K562 (cell line): ENCODE measurements around the gene LGALS3BP. TPM values are rescaled to one million over a fixed set of nuclear protein-coding genes. Genes with fewer than 3 reads are reported as not detected.
A peak's percentile ranks its signal among the peaks of the same experiment; 100 is the strongest.

Experiments used
- ATAC-seq: fragments of 200-7000 bp; cut with Tn5 transposase; 3 replicates; pipeline ENCODE4 v1.9.1; 2020; ENCODE audit warnings: moderate library complexity
- BruUV-seq: library from RNA; stranded (reverse); fragments of 400-500 nt; replicated peaks from 2 replicates; lab custom pipeline; 2021; lab: Mats Ljungman, UMichigan
- CTCF ChIA-PET: fragments of 300-600 bp; formaldehyde crosslinking; extraction: SDS; loops from one replicate; lab custom pipeline; 2021; ENCODE audit warnings: low intra/inter-chr PET ratio; lab: Yijun Ruan, JAX
- POLR2A ChIA-PET: fragments of 300-600, 350-650 bp; sonication (Branson Sonifier 250); formaldehyde crosslinking; extraction: SDS; loops from one replicate; lab custom pipeline; 2021; ENCODE audit warnings: antibody characterized with exemption, inconsistent platforms; lab: Yijun Ruan, JAX
- DNase-seq, 4 experiments: peaks; one replicate each; pipeline versions ENCODE4 v3.0.0 to v3.0.0-alpha.2; 2011 to 2018; ENCODE audit warnings: low spot score in 3 of 4, mixed read lengths in 3 of 4; ENCODE audit errors: extremely low read depth in 1 of 4
- FAIRE-seq: peaks from 2 replicates; lab custom pipeline; 2011; peaks lifted over from hg19 to GRCh38; lab: Jason Lieb, UNC
- H2AFZ ChIP-seq: 2 replicates; pipeline ENCODE4 v1.6.0; 2011; ENCODE audit warnings: low read depth, low read length, control low read depth, inconsistent platforms
- H3K27ac ChIP-seq: fragments of 200-600 bp; 3 replicates; pipeline ENCODE4 v1.8.0; 2011; ENCODE audit warnings: low read depth, mild to moderate bottlenecking, control low read depth, inconsistent platforms, low read length, moderate library complexity, mixed read lengths; ENCODE audit errors: extremely low read depth
- H3K27me3 ChIP-seq, 2 experiments: fragments of 300-600 bp in 1 of 2; 2 replicates in 1 of 2; 3 replicates in 1 of 2; pipeline versions ENCODE4 v1.6.0 to v1.8.0; 2011; ENCODE audit warnings: inconsistent platforms in 2 of 2, low read length in 2 of 2, mild to moderate bottlenecking in 1 of 2, mixed read lengths in 1 of 2, moderate library complexity in 1 of 2; ENCODE audit not compliant: control insufficient read depth in 2 of 2, insufficient read depth in 2 of 2
- H3K36me3 ChIP-seq: fragments of 300-600 bp; 3 replicates; pipeline ENCODE4 v1.8.0; 2011; ENCODE audit warnings: mild to moderate bottlenecking, low read length, inconsistent platforms; ENCODE audit not compliant: control insufficient read depth, insufficient read depth
- H3K4me1 ChIP-seq, 2 experiments: fragments of 200-600 bp in 1 of 2; replicated peaks in 1 of 2; 2 replicates in 1 of 2; 3 replicates in 1 of 2; pipeline versions ENCODE4 v1.5.1 to v1.8.0; 2011; ENCODE audit warnings: inconsistent platforms in 2 of 2, low read length in 2 of 2, mild to moderate bottlenecking in 1 of 2, mixed read lengths in 1 of 2, moderate library complexity in 1 of 2; ENCODE audit not compliant: control insufficient read depth in 2 of 2, insufficient read depth in 2 of 2
- H3K4me2 ChIP-seq: 2 replicates; pipeline ENCODE4 v1.6.1; 2011; ENCODE audit warnings: low read length, control low read depth, inconsistent platforms, mixed read lengths; ENCODE audit not compliant: insufficient read depth
- H3K4me3 ChIP-seq: fragments of 200-600 bp; sonication (generic), shearing (Covaris generic); 2 replicates; pipeline ENCODE4 v1.5.1; 2016; ENCODE audit warnings: control low read depth, inconsistent platforms
- H3K79me2 ChIP-seq: fragments of 200-600 bp; 3 replicates; pipeline ENCODE4 v1.8.0; 2011; ENCODE audit warnings: low read length, inconsistent platforms; ENCODE audit not compliant: control insufficient read depth, insufficient read depth
- H3K9ac ChIP-seq, 2 experiments: 2 replicates each; pipeline versions ENCODE4 v1.6.0 to v1.6.1; 2011; ENCODE audit warnings: low read depth in 2 of 2, low read length in 2 of 2, control low read depth in 1 of 2, inconsistent platforms in 1 of 2, mild to moderate bottlenecking in 1 of 2, mixed read lengths in 1 of 2; ENCODE audit not compliant: insufficient read depth in 1 of 2
- H3K9me1 ChIP-seq: one replicate; pipeline ENCODE4 v1.6.0; 2011; ENCODE audit warnings: inconsistent platforms, mild to moderate bottlenecking, low read length, moderate library complexity; ENCODE audit not compliant: control insufficient read depth, insufficient read depth
- H3K9me3 ChIP-seq: replicated peaks from 2 replicates; pipeline ENCODE4 v1.5.1; 2011; ENCODE audit warnings: low read depth, low read length, inconsistent platforms; ENCODE audit not compliant: control insufficient read depth, insufficient read depth
- H4K20me1 ChIP-seq: replicated peaks from 2 replicates; pipeline ENCODE4 v1.6.1; 2011; ENCODE audit warnings: low read length, inconsistent platforms, mixed read lengths; ENCODE audit not compliant: control insufficient read depth, insufficient read depth
- ETV1 ChIP-seq: fragments of 450-650 bp; conservative IDR thresholded peaks from 2 replicates; pipeline ENCODE4 v1.6.1; 2016; ENCODE audit warnings: missing genetic modification characterization, control low read depth, low read depth, missing compliant biosample characterization
- GTF2F1 ChIP-seq: IDR thresholded peaks from 2 replicates; pipeline ENCODE4 v1.6.1; 2011; ENCODE audit warnings: low read depth, low read length, improper control_type of control experiment
- MAX ChIP-seq: sonication (generic); formaldehyde crosslinking; IDR thresholded peaks from 2 replicates; pipeline ENCODE4 v1.9.0; 2022; ENCODE audit warnings: mild to moderate bottlenecking, missing genetic modification reagents
- NRF1 ChIP-seq, 2 experiments: fragments of 450-650 bp; IDR thresholded peaks in 1 of 2; conservative IDR thresholded peaks in 1 of 2; 2 replicates each; pipeline ENCODE4 v1.6.1; 2014; ENCODE audit warnings: mild to moderate bottlenecking in 2 of 2
- POLR2B ChIP-seq: fragments of 450-650 bp; IDR thresholded peaks from 2 replicates; pipeline ENCODE4 v1.6.1; 2018; ENCODE audit warnings: low read depth; ENCODE audit not compliant: partially characterized antibody
- PPARD ChIP-seq: fragments of 250-450 bp; sonication (Bioruptor Pico); IDR thresholded peaks from 2 replicates; pipeline ENCODE4 v1.8.0; 2022; ENCODE audit warnings: inconsistent platforms, mild to moderate bottlenecking, moderate library complexity
- SRSF7 ChIP-seq: fragments of 200-400 bp; formaldehyde crosslinking; optimal IDR thresholded peaks from 2 replicates; pipeline ENCODE3; 2017; ENCODE audit warnings: mild to moderate bottlenecking, low read depth, low read length
- TFAP4 ChIP-seq: sonication (generic); formaldehyde crosslinking; IDR thresholded peaks from 2 replicates; pipeline ENCODE4 v1.8.0; 2022; ENCODE audit warnings: missing genetic modification reagents, mild to moderate bottlenecking, moderate library complexity, borderline replicate concordance
- ZNF133 ChIP-seq: fragments of 250-450 bp; sonication (Bioruptor Pico); IDR thresholded peaks from 2 replicates; pipeline ENCODE4 v1.4.0; 2020; ENCODE audit warnings: mild to moderate bottlenecking
- ZNF766 ChIP-seq: fragments of 200-800 bp; sonication (Bioruptor generic); conservative IDR thresholded peaks from 2 replicates; pipeline ENCODE4 v1.6.1; 2016; ENCODE audit warnings: missing genetic modification characterization, missing compliant biosample characterization
- WGBS: fragments of 100-300 bp; shearing (Covaris generic); methylation state at CpG from one replicate; pipeline ENCODE4 v1.1.6; 2016; ENCODE audit warnings: low coverage, mixed read lengths; ENCODE audit not compliant: insufficient coverage; ENCODE audit errors: missing lambda C conversion rate; 5-methylcytosine and 5-hydroxymethylcytosine counted together
- in situ Hi-C: fragments of 300-500 bp; cut with MboI; formaldehyde crosslinking; loops from 4 replicates; pipeline ENCODE4 v1.15.0; 2018; ENCODE audit warnings: inconsistent platforms, mixed read lengths
- intact Hi-C: fragments of 100-400 bp; cut with micrococcal nuclease; formaldehyde crosslinking; loops from 2 replicates; pipeline ENCODE4 v1.14.2; 2022
- polyA plus RNA-seq, 8 experiments: library from polyadenylated mRNA; depleted of rRNA in 4 of 8; stranded (reverse) in 5 of 8; unstranded in 3 of 8; fragments of >200 nt; fragmentation: Nextera tagmentation in 2 of 8; fragmentation: Illumina TruSeq in 1 of 8; extraction: Ambion mirVana in 2 of 8; extraction: Trizol in 1 of 8; gene quantifications; 2 replicates each; pipeline versions ENCODE4 v1.2.1 to v1.2.3, GENCODE V29; 2011 to 2014; ENCODE audit warnings: inconsistent platforms in 1 of 8, missing spikeins in 1 of 8
- total RNA-seq, 7 experiments: library from RNA; depleted of rRNA in 6 of 7; stranded (reverse); fragments of >200 nt in 6 of 7; fragmentation: Illumina TruSeq in 2 of 7; extraction: Trizol in 2 of 7; gene quantifications; 2 replicates each; pipeline versions ENCODE4 v1.2.1 to v1.2.3, GENCODE V29; 2011 to 2021; ENCODE audit warnings: low replicate concordance in 1 of 7

LGALS3BP gene
- total and polyA plus RNA-seq, 9 of the 15 experiments (the other 6 are each of a cell fraction or from before 2014, with no cell fraction given): 0.39 to 5.3 (median 3.2) TPM

GRCh38 chr17:78937561-78937960 lies 42.2 kb downstream of the LGALS3BP start:
- Histone ChIP-seq H4K20me1 (0 out of 2 replicates have a peak, but pooled peaks cover 12% of the 10 kb centered on the region), H3K27me3 (peaks cover 41 to 70% of the 10 kb centered on the region in 2 experiments; a peak in 4 of 5 replicates), H3K79me2 (no peaks in the 10 kb centered on the region), H3K9ac (no peak overlapping the region), H3K27ac (no peak overlapping the region), H3K9me1 (no peaks in the 10 kb centered on the region), H2AFZ (no peak overlapping the region), H3K4me3 (no peak overlapping the region), H3K4me2 (peak overlapping the region; percentile 24; the same call in 1 of the 2 replicates), H3K36me3 (no peaks in the 10 kb centered on the region), H3K4me1 (peaks cover 3 to 16% of the 10 kb centered on the region in 2 experiments; a peak in 3 of 5 replicates), H3K9me3 (no peaks in the 10 kb centered on the region)
- intact Hi-C loops (no loop called here), in situ Hi-C loops (no loop called here)
- WGBS: 2% methylated on average over 11 of the region's 11 CpGs
- ATAC-seq (peak; percentile 73), DNase-seq (peak; percentile 41 to 50 (median 47)), FAIRE-seq (no peak)
- ChIA-PET CTCF (no interaction called here), POLR2A (interaction anchor here (0.6 to 1.0 kb wide), 2 partner anchors 22 to 835 kb away, joined by 3 to 4 read pairs; no protein-coding TSS in a partner anchor)
- TF ChIP-seq GTF2F1 (no peak), NRF1 (conservative IDR thresholded peaks at IDR 0.05 in 1 of 2, IDR thresholded peaks at IDR 0.05 in 1 of 2) (peak; percentile 90 to 92), POLR2B (no peak), ZNF133 (CRISPR knock-in tag) (no peak), ZNF766 (CRISPR knock-in tag) (peak; percentile 95), MAX (CRISPR knock-in tag) (peak; percentile 23; the same call in 1 of the 2 replicates), PPARD (CRISPR knock-in tag) (no peak), ETV1 (tag) (0 out of 2 replicates have a peak, but pooled peaks have one; percentile 19), TFAP4 (peak; percentile 89), SRSF7 (no peak)
- no TSS peak for BruUV-seq
